ENCODE data around the gene OGFOD1. TPM values are rescaled to one million over a fixed set of nuclear protein-coding genes. Genes with fewer than 3 reads are reported as not detected.
"Not testable (repeated sequence)": the region's sequence is repeated elsewhere in the genome, so short reads cannot be mapped to it uniquely, and the experiment has no call there.

The OGFOD1 gene
- total and polyA plus RNA-seq, 2 donors = 18.8 to 26.0 TPM

DNA sequence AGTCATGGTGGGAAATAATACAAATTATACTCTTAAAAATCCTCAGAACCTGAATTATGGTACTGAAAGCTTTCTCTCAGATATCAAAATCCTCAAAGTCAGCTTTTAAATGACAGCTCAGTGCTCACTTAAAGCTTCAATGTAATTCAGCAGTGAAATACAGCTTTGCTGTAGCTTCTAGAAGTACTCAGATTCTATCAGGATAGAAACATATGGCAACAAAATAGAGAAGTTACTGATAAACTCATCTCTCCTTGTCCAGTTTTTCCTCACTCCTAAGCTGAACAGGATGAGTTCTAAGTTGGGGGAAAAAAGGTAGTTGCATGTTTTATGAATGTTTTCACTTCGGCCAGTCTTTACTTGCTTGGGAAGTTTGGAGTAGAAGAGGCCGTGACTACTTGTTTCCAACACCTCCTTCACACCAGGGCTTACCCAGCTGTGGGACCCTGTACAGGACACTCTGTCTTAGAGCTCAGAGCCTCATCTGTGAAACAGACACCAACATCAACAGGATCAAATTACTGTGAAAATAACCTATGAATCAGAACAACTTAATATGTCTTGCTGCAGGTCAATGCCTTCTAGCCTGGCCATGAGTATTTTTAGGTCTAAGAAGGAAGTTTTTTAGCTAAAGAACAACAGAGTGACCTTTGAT lies 30.2 kb downstream of the OGFOD1 start:
- Histone ChIP-seq H3K27ac (ENCODE audit: low read depth in 1 of 2, low read length in 1 of 2) (no peak overlapping the region), H3K4me3 (ENCODE audit: low read length in 2 of 2) (no peak overlapping the region), H3K36me3 (ENCODE audit: control insufficient read depth in 2 of 2, insufficient read depth in 2 of 2, low read length in 1 of 2) (peaks cover 17 to 22% of the 10 kb centered on the region in 2 donors), H3K27me3 (ENCODE audit: control insufficient read depth in 2 of 2, insufficient read depth in 1 of 2, low read length in 1 of 2) (no peaks in the 10 kb centered on the region), H3K9me3 (ENCODE audit: control insufficient read depth in 2 of 2, insufficient read depth in 1 of 2, low read length in 1 of 2) (no peaks in the 10 kb centered on the region), H3K4me1 (ENCODE audit: control insufficient read depth in 2 of 2, insufficient read depth in 2 of 2, low read length in 2 of 2) (no peaks in the 10 kb centered on the region)
- peak in 1 of 9 donors; percentile 1 for DNase-seq (ENCODE audit: low read depth in 6 of 9, low spot score in 9 of 9)
- 97% methylated on average over 2 of the region's 2 CpGs for WGBS

DNA sequence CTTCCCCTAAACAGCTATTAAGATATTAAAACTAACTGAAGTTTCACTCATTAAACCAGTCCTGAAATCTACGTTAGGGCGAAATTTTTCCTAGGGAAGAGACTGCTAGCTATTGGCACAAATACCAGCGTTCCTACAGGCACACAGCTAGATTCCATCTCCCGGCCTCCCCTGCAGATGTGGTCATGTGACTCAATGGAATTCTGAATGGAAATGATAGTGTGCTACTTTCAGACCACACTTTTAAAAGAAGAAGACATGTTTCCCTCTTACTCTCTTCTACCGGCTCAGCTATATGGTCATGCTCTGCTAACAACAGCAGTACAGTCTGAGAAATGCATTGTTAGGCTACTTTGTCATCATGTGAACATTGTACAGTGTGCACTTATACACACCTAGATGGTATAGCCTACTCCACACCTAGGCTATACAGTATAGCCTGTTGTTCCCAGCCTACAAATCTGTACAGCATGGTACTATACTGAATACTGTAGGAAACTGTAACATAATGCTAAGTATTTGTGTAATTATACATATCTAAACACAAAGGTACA lies 31.4 kb downstream of the OGFOD1 start:
- Histone ChIP-seq H3K36me3 (ENCODE audit: control insufficient read depth in 2 of 2, insufficient read depth in 2 of 2, low read length in 1 of 2) (peaks cover 13 to 16% of the 10 kb centered on the region in 2 donors), H3K4me3 (ENCODE audit: low read length in 2 of 2) (no peak overlapping the region), H3K27me3 (ENCODE audit: control insufficient read depth in 2 of 2, insufficient read depth in 1 of 2, low read length in 1 of 2) (no peaks in the 10 kb centered on the region), H3K9me3 (ENCODE audit: control insufficient read depth in 2 of 2, insufficient read depth in 1 of 2, low read length in 1 of 2) (no peaks in the 10 kb centered on the region), H3K4me1 (ENCODE audit: control insufficient read depth in 2 of 2, insufficient read depth in 2 of 2, low read length in 2 of 2) (no peaks in the 10 kb centered on the region), H3K27ac (ENCODE audit: low read depth in 1 of 2, low read length in 1 of 2) (no peak overlapping the region)
- 97% methylated on average over 5 of the region's 5 CpGs for WGBS
- no peak for DNase-seq (ENCODE audit: low read depth in 6 of 9, low spot score in 9 of 9)

DNA sequence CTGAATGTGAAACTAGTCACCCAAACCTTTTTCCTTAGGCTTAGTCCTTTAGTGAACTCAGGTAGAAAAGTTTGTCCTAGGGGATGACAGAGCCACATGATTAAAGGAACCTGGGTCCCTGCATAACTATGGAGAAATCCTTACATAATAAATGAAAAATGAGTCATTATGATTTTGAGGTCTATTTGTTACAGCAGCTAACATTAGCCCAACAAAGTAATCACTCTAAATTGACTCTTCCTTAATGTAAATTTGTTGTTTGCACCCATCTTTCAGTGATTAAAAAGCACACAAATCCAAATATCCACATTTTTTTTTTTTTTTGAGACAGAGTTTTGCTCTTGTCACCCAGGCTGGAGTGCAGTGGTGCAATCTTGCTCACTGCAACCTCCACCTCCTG lies 32.0 kb downstream of the OGFOD1 start:
- H3K27ac ChIP-seq (ENCODE audit: low read depth in 1 of 2, low read length in 1 of 2) = no peak overlapping the region
- DNase-seq (ENCODE audit: low read depth in 6 of 9, low spot score in 9 of 9) = no peak
- H3K9me3 ChIP-seq (ENCODE audit: control insufficient read depth in 2 of 2, insufficient read depth in 1 of 2, low read length in 1 of 2) = no peaks in the 10 kb centered on the region
- H3K36me3 ChIP-seq (ENCODE audit: control insufficient read depth in 2 of 2, insufficient read depth in 2 of 2, low read length in 1 of 2) = peaks cover 8 to 13% of the 10 kb centered on the region in 2 donors
- H3K27me3 ChIP-seq (ENCODE audit: control insufficient read depth in 2 of 2, insufficient read depth in 1 of 2, low read length in 1 of 2) = no peaks in the 10 kb centered on the region
- H3K4me3 ChIP-seq (ENCODE audit: low read length in 2 of 2) = no peak overlapping the region
- H3K4me1 ChIP-seq (ENCODE audit: control insufficient read depth in 2 of 2, insufficient read depth in 2 of 2, low read length in 2 of 2) = no peaks in the 10 kb centered on the region

DNA sequence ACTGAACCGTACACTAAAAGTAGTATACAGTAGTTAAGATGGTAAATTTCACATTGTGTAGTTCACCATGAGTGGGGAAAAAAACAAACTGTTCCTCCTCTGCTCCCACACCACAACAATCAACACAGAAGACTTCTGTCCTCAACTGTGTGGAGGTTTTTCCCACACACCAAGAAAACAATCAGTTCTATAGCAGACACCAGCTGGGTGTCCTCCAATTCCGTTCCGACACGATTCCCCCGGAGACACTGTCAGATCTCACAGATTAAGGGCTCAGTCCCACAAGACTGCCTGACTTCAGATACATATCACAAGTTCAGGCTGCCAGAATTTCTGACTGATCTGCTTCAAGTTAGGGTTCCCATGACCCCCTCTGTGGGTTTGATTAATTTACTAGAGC lies 36.7 kb downstream of the OGFOD1 start:
- Histone ChIP-seq H3K9me3 (ENCODE audit: control insufficient read depth in 2 of 2, insufficient read depth in 1 of 2, low read length in 1 of 2) (no peaks in the 10 kb centered on the region), H3K27ac (ENCODE audit: low read depth in 1 of 2, low read length in 1 of 2) (no peak overlapping the region), H3K4me1 (ENCODE audit: control insufficient read depth in 2 of 2, insufficient read depth in 2 of 2, low read length in 2 of 2) (no peaks in the 10 kb centered on the region), H3K36me3 (ENCODE audit: control insufficient read depth in 2 of 2, insufficient read depth in 2 of 2, low read length in 1 of 2) (peaks cover 0 to 2% of the 10 kb centered on the region in 2 donors), H3K4me3 (ENCODE audit: low read length in 2 of 2) (no peak overlapping the region), H3K27me3 (ENCODE audit: control insufficient read depth in 2 of 2, insufficient read depth in 1 of 2, low read length in 1 of 2) (no peaks in the 10 kb centered on the region)
- DNase-seq (ENCODE audit: low read depth in 6 of 9, low spot score in 9 of 9) = no peak
- 97% methylated on average over 5 of the region's 5 CpGs for WGBS

DNA sequence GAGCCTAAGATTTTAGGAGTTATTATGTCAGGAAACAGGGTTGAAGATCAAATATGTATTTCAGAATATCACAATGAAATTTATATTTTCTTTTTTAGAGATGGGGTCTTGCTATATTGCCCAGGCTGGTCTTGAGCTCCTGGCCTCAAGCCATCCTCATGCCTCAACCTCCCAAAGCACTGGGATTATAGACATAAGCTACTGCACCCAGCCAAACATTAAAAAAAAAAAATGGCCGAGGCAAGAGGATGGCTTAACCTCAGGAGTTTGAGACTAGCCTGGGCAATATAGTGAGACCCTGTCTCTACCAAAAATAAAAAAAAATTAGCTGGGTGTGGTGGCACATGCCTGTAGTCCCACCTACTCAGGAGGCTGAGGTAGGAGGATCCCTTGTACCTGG lies 37.5 kb downstream of the OGFOD1 start:
- not testable (repeated sequence) for DNase-seq (ENCODE audit: low read depth in 6 of 9, low spot score in 9 of 9); H3K27ac ChIP-seq (ENCODE audit: low read depth in 1 of 2, low read length in 1 of 2); H3K4me3 ChIP-seq (ENCODE audit: low read length in 2 of 2); H3K36me3 ChIP-seq (ENCODE audit: control insufficient read depth in 2 of 2, insufficient read depth in 2 of 2, low read length in 1 of 2); H3K4me1 ChIP-seq (ENCODE audit: control insufficient read depth in 2 of 2, insufficient read depth in 2 of 2, low read length in 2 of 2); H3K27me3 ChIP-seq (ENCODE audit: control insufficient read depth in 2 of 2, insufficient read depth in 1 of 2, low read length in 1 of 2); H3K9me3 ChIP-seq (ENCODE audit: control insufficient read depth in 2 of 2, insufficient read depth in 1 of 2, low read length in 1 of 2)
- 97% methylated on average over 1 of the region's 1 CpG for WGBS

DNA sequence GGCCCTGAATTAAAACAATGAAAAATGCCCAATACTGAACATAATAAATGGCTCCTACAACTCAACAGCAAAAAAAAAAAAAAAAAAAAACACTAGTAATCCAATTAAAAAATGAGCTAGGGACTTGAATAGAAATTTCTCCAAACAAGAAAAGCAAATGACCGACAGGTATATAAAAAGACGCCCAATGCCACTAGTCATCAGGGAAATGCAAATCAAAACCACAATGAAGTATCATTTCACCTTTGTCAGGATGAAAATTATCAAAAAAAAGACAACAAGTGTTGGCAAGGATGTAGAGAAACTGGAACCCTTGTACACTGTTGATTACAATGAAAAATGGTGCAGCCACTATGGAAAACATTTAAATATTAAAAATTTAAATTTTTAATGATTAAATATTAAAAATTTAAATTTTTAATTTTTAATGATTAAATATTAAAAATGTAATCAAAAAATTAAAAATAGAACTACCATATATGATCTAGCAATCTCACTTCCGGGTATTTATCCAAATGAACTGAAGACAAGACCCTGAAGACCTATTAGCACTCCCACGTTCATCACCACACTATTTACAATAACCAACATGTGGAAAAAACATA lies 40.4 kb downstream of the OGFOD1 start:
- Histone ChIP-seq H3K4me1 (ENCODE audit: control insufficient read depth in 2 of 2, insufficient read depth in 2 of 2, low read length in 2 of 2) (no peaks in the 10 kb centered on the region), H3K27ac (ENCODE audit: low read depth in 1 of 2, low read length in 1 of 2) (no peak overlapping the region), H3K27me3 (ENCODE audit: control insufficient read depth in 2 of 2, insufficient read depth in 1 of 2, low read length in 1 of 2) (no peaks in the 10 kb centered on the region), H3K9me3 (ENCODE audit: control insufficient read depth in 2 of 2, insufficient read depth in 1 of 2, low read length in 1 of 2) (no peaks in the 10 kb centered on the region), H3K4me3 (ENCODE audit: low read length in 2 of 2) (no peak overlapping the region), H3K36me3 (ENCODE audit: control insufficient read depth in 2 of 2, insufficient read depth in 2 of 2, low read length in 1 of 2) (no peaks in the 10 kb centered on the region)
- no peak for DNase-seq (ENCODE audit: low read depth in 6 of 9, low spot score in 9 of 9)
- 98% methylated on average over 4 of the region's 4 CpGs for WGBS

DNA sequence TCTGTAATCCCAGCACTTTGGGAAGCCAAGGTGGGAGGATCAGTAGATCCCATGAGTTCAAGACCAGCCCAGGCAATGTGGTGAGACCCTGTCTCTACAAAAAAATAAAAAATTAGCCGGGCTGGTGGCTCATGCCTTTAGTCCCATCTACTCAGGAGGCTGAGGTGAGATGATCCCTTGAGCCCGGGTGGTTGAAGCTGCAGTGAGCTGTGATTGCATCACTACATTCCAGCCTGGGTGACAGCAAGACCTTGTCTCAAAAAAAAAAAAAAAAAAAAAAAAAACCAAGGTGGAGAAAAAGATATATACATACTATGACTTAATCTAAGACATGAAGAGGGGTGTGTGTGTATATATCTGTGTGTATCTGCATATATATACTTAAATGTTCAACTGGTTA lies 41.8 kb downstream of the OGFOD1 start:
- Histone ChIP-seq H3K27me3 (ENCODE audit: control insufficient read depth in 2 of 2, insufficient read depth in 1 of 2, low read length in 1 of 2) (no peaks in the 10 kb centered on the region), H3K36me3 (ENCODE audit: control insufficient read depth in 2 of 2, insufficient read depth in 2 of 2, low read length in 1 of 2) (peaks cover 0 to 6% of the 10 kb centered on the region in 2 donors), H3K9me3 (ENCODE audit: control insufficient read depth in 2 of 2, insufficient read depth in 1 of 2, low read length in 1 of 2) (no peaks in the 10 kb centered on the region), H3K27ac (ENCODE audit: low read depth in 1 of 2, low read length in 1 of 2) (no peak overlapping the region), H3K4me1 (ENCODE audit: control insufficient read depth in 2 of 2, insufficient read depth in 2 of 2, low read length in 2 of 2) (no peaks in the 10 kb centered on the region), H3K4me3 (ENCODE audit: low read length in 2 of 2) (no peak overlapping the region)
- WGBS = 95% methylated on average over 2 of the region's 2 CpGs
- no peak for DNase-seq (ENCODE audit: low read depth in 6 of 9, low spot score in 9 of 9)

DNA sequence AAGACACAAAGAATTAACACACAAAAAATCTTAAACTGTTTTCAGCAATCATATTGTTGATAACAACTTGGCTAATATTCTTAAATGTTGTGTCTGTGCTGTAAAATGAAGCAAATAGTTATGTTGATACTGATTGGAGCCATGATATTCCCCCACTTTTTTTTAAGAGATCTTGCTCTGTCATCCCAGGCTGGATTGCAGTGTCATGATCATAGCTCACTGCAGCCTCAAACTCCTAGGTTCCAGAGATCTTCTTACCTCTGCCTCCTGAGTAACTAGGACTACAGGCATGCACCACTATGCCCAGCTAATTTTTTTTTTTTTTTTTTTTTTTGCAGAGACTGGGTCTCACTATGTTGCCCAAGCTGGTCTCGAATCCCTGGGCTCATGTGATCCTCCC lies 42.5 kb downstream of the OGFOD1 start:
- Histone ChIP-seq H3K27ac (ENCODE audit: low read depth in 1 of 2, low read length in 1 of 2) (no peak overlapping the region), H3K4me1 (ENCODE audit: control insufficient read depth in 2 of 2, insufficient read depth in 2 of 2, low read length in 2 of 2) (no peaks in the 10 kb centered on the region), H3K36me3 (ENCODE audit: control insufficient read depth in 2 of 2, insufficient read depth in 2 of 2, low read length in 1 of 2) (peaks cover 0 to 6% of the 10 kb centered on the region in 2 donors), H3K9me3 (ENCODE audit: control insufficient read depth in 2 of 2, insufficient read depth in 1 of 2, low read length in 1 of 2) (no peaks in the 10 kb centered on the region), H3K27me3 (ENCODE audit: control insufficient read depth in 2 of 2, insufficient read depth in 1 of 2, low read length in 1 of 2) (no peaks in the 10 kb centered on the region), H3K4me3 (ENCODE audit: low read length in 2 of 2) (no peak overlapping the region)
- WGBS = 94% methylated on average over 1 of the region's 1 CpG
- no peak for DNase-seq (ENCODE audit: low read depth in 6 of 9, low spot score in 9 of 9)

DNA sequence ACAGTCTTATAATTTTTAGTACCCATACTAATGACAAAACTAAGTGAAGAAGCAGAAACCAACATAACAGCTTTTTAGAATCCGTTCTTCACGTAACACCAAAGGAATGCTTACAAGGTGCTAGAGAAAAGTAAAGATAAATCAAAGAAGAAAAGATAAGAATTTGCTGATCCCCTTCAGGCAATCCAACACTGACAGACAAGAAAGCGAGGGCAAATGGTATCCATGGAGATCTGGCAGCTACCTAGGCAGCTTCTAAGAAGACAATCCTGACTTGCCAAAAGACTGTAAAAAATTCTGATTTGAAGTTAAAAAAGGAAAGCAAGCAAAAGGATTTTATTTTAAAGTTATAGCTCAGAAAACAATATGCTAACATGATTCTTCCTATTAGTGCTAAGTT lies 53.8 kb downstream of the OGFOD1 start:
- Histone ChIP-seq H3K36me3 (ENCODE audit: control insufficient read depth in 2 of 2, insufficient read depth in 2 of 2, low read length in 1 of 2) (peaks cover 3 to 7% of the 10 kb centered on the region in 2 donors), H3K27me3 (ENCODE audit: control insufficient read depth in 2 of 2, insufficient read depth in 1 of 2, low read length in 1 of 2) (no peaks in the 10 kb centered on the region), H3K4me1 (ENCODE audit: control insufficient read depth in 2 of 2, insufficient read depth in 2 of 2, low read length in 2 of 2) (no peaks in the 10 kb centered on the region), H3K27ac (ENCODE audit: low read depth in 1 of 2, low read length in 1 of 2) (no peak overlapping the region), H3K4me3 (ENCODE audit: low read length in 2 of 2) (no peak overlapping the region), H3K9me3 (ENCODE audit: control insufficient read depth in 2 of 2, insufficient read depth in 1 of 2, low read length in 1 of 2) (no peaks in the 10 kb centered on the region)
- 96% methylated on average over 3 of the region's 3 CpGs for WGBS
- DNase-seq (ENCODE audit: low read depth in 6 of 9, low spot score in 9 of 9) = no peak
